ENCODE measurements around the gene PDE11A.
"Not testable (repeated sequence)": the region's sequence is repeated elsewhere in the genome, so short reads cannot be mapped to it uniquely, and the experiment has no call there.

PDE11A gene

GRCh38 chr2:178006710-178007109 lies 65.9 kb downstream of the PDE11A start:
- peak; percentile 44 for DNase-seq

DNA sequence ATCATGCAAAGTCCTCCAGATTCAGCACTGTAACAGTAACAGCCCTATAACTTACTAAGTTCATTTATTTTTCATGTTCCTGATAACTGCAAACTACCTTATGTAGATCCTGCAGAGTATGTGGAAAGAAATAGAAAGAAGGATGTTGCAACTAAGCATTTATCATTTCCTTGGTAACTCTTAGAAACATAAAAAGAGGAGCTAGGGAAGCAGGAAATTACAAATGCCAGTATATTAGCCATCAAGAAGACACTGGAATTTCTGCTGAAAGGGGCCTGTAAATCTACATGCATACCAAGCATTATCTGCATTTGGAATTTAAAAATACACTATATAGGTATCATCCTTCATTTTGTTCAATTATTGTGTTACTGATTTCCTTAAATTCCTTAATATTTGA lies 66.8 kb downstream of the PDE11A start:
- DNase-seq = peak; percentile 61

DNA sequence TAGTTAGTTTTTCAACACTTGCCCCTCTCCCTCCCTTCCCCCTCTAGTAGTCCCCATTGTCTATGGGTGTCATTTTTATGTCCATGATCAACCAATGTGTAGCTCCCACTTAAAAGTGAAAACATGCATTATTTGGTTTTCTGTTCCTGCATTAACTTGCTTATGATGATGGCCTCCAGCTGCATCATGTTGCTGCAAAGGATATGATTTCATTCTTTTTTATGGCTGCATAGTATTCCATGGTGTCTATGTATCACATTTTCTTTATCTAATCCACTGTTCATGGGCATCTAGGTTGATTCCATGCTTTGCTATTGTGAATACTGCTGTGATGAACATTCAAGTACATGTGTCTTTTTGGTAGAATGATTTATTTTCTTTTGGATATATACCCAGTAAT lies 70.5 kb downstream of the PDE11A start:
- no peak for DNase-seq

DNA sequence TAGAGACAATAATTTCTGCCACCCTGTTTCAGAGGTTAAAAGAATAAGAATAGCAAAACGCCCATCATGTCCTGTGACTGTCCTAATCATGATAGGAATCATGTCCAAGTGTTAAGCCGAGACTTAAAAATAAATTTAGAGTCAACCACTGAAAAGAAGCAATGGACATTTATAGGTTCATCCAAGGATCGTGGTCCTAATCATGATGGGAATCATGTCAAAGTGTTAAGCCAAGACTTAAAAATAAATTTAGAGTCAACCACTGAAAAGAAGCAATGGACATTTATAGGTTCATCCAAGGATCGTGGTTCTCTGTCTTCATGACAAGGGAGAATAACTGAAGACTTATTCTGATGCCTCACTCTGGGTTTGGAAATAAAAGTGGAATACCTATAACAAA lies 73.6 kb downstream of the PDE11A start:
- DNase-seq = no peak

DNA sequence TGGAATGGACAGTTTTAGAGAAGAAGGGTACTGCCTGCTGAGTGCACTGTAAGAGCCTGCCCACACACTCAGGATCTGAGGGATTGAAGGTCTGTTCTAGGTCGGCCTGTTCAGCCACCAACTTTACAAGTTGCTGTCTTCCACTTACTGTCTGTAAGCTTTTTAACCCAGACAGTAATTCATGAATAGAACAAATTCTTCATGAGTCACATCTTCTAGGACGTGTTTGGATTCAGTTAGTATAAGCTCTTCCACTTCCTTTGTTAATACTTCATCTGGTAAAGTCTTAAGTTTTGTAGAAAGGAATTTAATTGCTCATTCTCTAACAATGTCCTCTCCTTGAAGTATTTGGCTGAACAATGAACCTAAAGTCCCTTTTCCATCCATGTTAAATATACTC lies 74.6 kb downstream of the PDE11A start:
- DNase-seq = peak; percentile 86

DNA sequence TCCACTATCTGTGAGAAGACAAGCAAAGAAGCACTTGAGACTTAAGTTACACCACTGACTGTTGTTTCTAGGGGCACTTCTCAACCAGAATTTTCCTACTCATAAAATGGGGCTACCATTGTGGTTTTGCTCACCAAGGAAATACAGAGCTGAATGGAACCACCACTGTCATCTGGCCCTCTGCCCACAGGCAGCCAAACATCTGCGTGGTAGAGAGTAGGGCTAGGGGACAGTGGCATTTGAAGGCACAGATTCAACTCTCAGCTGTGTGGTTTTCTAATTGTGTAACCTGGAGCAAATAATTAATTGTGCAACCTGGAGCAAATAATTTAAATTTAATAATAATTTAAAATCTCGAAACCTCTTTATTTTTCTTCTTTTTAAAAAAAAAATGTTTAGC lies 79.6 kb downstream of the PDE11A start:
- DNase-seq = no peak

GRCh38 chr2:177989029-177989885 lies 83.3 kb downstream of the PDE11A start:
- DNase-seq = peak; percentile 76

DNA sequence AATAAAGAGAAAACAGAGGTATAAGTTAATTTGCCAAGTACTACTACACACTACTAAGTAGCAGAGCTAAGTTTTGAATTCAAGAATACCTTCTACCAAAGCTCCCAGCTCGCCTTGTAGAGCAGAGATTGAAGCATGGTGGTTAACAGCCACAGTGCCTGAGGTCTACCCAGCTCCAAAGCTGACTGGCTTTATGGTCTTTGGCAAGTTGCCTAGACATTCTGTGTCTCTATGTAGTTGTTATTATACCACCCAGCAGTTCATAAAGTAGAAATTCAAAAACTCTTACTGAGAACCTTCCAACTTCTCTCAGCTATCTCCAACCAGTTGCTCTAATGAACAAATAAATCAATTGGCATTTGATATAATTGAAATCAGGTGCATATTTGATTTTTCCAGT lies 87.8 kb downstream of the PDE11A start:
- peak; percentile 53 for DNase-seq

DNA sequence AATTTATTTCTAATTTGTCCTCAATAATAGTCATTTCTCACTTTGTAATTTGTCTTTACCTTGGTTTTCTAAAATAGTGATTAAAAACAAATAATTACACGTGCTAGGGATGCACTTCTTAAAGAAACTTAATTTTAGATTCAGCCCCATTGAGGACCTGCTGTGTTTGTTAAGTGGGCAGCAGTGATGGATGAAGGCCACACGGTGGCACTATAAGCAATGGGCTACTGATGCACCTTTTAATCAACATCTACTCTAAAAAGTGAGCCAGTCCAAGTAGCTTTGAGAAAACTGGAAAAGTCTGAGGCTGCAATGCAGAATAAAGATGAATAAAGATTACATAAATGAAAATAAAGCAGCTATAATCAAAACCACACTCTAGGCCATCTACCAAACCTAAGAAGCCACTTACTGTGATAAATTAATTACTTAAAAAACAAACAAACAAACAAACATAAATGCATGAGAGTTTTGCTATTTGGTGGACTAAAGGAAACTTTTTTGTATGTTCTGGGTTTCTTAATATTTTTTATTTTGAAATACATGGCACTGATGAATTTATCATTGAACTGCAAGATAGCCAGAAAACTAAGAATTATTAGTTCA lies 89.3 kb downstream of the PDE11A start:
- peak; percentile 59 for DNase-seq

- no peak for DNase-seq
These were observed 99.8 kb downstream of the PDE11A start for GRCh38 chr2:177972782-177973181.

DNA sequence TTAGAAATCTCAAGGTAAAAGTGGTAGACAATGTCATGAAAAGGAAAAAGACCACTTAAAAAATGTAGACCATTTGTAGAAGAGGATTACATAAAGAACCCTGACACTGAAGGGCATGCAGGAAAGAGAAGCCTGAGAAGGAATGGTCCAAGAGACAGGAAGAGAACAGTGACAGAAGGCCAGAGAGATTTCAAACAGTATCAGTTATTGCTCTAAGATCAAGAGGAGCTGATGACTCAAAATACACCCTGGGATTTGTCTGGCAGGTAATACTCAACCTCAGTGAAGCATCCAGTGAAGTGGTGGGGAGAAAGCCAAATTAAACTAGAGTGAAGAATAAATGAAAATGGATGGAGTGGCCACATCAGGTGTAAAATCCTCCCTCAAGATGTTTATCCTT lies 100.5 kb downstream of the PDE11A start:
- no peak for DNase-seq

DNA sequence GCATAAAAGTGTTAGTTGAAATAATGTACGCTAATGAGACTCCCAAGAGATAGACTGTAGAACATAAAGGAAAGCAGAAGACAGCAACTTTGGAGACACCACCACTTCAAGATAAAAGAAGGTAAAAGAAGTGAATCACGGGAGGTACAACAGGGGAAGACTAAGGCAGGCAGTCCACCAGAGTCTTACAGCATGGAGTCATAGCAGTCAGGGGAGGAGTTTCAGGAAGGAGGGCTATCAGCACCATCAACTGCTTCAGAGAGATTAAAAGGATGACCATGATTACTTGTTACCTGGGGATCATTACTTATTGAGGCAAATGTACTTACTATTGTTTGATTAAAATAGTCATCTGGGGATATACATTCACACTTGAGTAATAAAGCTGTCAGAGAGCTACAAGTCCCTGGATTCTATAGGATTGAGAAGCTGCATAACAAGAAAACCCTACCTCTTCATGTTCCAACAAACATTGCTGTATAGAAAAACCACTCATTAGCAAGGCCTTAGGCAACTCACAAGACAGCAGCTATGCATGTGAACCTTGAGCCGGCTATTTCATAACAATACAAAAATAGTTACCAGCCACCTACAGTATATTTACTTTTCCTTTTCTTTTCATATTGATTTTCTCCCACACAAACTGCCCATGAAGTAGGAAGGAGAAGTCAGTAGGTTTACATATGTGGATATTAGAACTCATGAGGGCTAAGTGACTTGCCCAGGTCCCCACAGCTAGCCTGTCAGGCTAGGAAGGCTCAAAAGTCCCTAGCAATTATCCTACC lies 101.7 kb downstream of the PDE11A start:
- DNase-seq = no peak

GRCh38 chr2:177964892-177965291 lies 107.7 kb downstream of the PDE11A start:
- no peak for DNase-seq

- DNase-seq = no peak
These were observed 120.4 kb downstream of the PDE11A start for GRCh38 chr2:177952151-177952550.

DNA sequence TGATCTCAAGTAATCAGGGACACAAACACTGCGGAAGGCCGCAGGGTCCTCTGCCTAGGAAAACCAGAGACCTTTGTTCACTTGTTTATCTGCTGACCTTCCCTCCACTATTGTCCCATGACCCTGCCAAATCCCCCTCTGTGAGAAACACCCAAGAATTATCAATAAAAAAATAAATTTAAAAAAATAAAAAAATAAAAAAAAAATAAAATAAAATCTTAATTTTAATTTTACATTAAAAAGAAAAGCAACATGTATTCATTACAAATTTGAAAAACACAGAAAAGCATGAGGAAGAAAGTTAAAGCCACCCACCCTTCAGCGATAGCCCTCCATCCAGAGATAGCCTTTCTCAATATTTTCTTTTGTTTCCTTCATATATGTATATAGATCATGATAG lies 125.0 kb downstream of the PDE11A start:
- not testable (repeated sequence) for DNase-seq

GRCh38 chr2:177944530-177944929 lies 128.0 kb downstream of the PDE11A start:
- not testable (repeated sequence) for DNase-seq

- no peak for DNase-seq
These were observed 129.8 kb downstream of the PDE11A start for GRCh38 chr2:177942731-177943130.

DNA sequence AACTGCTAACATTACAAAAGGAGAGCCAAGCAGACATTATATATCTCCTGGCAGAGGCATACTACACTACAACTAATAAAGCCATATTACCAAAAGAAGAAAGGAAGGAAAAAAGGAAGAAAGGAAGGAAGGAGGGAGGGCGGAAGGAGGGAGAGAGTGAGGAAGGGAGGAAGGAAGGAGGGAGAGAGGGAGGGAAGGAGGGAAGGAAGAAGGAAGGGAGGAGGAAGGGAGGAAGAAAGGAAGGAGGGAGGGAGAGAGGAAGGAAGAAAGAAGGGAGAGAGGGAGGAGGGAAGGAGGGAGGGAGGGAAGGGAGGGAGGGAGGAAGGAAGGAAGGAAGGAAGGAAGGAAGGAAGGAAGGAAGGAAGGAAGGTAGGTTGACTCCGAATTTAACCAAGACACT lies 133.4 kb downstream of the PDE11A start:
- no peak for DNase-seq

GRCh38 chr2:177930916-177931315 lies 141.7 kb downstream of the PDE11A start:
- DNase-seq = no peak

DNA sequence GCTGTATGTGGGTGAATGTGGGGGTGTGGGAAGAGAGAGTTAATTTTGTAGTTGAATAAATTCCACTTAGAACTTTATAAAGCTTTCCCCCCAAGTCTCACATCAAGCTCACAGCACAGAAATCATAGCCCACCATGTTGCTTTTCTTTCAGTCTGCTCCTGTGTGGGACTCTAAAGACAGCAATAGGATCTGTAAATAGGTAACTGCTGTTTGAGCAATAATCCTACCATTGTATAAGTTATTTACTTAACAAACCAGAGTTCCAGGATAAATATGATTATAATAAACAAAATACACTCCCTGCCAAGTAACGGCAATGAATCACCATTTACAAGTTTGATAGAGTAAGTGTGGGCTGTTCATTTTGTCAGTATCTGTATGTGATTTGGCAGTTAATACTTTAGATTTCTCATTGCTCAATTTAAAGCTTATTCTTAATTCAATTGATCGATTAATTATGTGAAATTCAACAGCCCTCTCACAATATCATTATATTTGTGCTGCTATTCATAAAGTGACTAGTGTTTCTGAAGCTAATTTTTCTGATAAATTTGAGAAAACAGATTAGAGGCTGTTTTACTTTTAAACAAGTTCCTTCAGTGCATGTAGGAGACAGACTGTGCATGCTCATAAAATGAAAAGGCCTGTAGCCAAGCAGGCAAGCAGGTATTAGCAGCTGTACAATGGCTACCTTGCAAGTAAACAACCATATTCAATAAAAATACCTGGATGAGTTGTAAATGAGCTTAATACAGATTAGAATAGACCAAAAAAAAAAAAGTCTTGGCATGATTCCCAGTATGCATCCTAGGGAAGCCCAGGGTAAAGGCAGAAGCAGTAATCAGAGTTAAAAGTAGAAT lies 142.7 kb downstream of the PDE11A start:
- DNase-seq = no peak

- DNase-seq = no peak
These were observed 149.3 kb downstream of the PDE11A start for GRCh38 chr2:177923323-177923722.

- DNase-seq = no peak
These were observed 150.9 kb downstream of the PDE11A start for GRCh38 chr2:177921726-177922125.

GRCh38 chr2:177917169-177917568 lies 155.4 kb downstream of the PDE11A start:
- DNase-seq = no peak

Data from fibroblast of skin of right biceps (primary cell).